CD14-positive monocyte (primary cell): ENCODE data around the gene TSBP1. TPM values are rescaled to one million over a fixed set of nuclear protein-coding genes. Genes with fewer than 3 reads are reported as not detected.
"Not testable (repeated sequence)": the region's sequence is repeated elsewhere in the genome, so short reads cannot be mapped to it uniquely, and the experiment has no call there.

ENCODE experiments used
- DNase-seq, 3 donors: peaks; one replicate each; pipeline ENCODE4 v3.0.0-alpha.2; 2011 to 2022
- H2AFZ ChIP-seq: 2 replicates; pipeline ENCODE4 v1.6.0; 2012; ENCODE audit warnings: mild to moderate bottlenecking, low read depth, low read length, inconsistent platforms; ENCODE audit not compliant: insufficient read depth, poor library complexity, severe bottlenecking
- H3K27ac ChIP-seq, 2 donors: 1 replicate in 1 of 2; 2 replicates in 1 of 2; pipeline ENCODE4 v1.5.1; 2012 to 2013; ENCODE audit warnings: low read length in 2 of 2, control low read depth in 1 of 2, inconsistent platforms in 1 of 2, low read depth in 1 of 2, mild to moderate bottlenecking in 1 of 2
- H3K27me3 ChIP-seq, 2 donors: one replicate each; pipeline versions ENCODE4 v1.6.0 to v1.6.1; 2011 to 2013; ENCODE audit warnings: low read length in 2 of 2; ENCODE audit not compliant: control insufficient read depth in 2 of 2, insufficient read depth in 2 of 2
- H3K36me3 ChIP-seq, 2 donors: replicated peaks in 1 of 2; 1 replicate in 1 of 2; 2 replicates in 1 of 2; pipeline versions ENCODE4 v1.5.1 to v1.6.1; 2012 to 2013; ENCODE audit warnings: low read length in 2 of 2, control low read depth in 1 of 2, inconsistent platforms in 1 of 2, mild to moderate bottlenecking in 1 of 2; ENCODE audit not compliant: insufficient read depth in 2 of 2, control insufficient read depth in 1 of 2
- H3K4me1 ChIP-seq, 2 donors: 1 replicate in 1 of 2; 2 replicates in 1 of 2; pipeline versions ENCODE4 v1.5.1 to v1.6.1; 2012 to 2013; ENCODE audit warnings: low read length in 2 of 2, control low read depth in 1 of 2, inconsistent platforms in 1 of 2, mild to moderate bottlenecking in 1 of 2, moderate library complexity in 1 of 2; ENCODE audit not compliant: insufficient read depth in 2 of 2, control insufficient read depth in 1 of 2
- H3K4me2 ChIP-seq: replicated peaks from 2 replicates; pipeline ENCODE3; 2012; ENCODE audit warnings: low read length, moderate library complexity, mild to moderate bottlenecking; ENCODE audit not compliant: poor library complexity, severe bottlenecking; ENCODE audit errors: extremely low read depth
- H3K4me3 ChIP-seq, 3 experiments: fragments of 200-600 bp in 1 of 3; sonication (generic) in 1 of 3; replicated peaks in 1 of 3; 1 replicate in 2 of 3; 2 replicates in 1 of 3; pipeline ENCODE4 v1.5.1; 2011 to 2013; ENCODE audit warnings: low read length in 3 of 3, mild to moderate bottlenecking in 3 of 3, control low read depth in 2 of 3, low read depth in 2 of 3, inconsistent platforms in 1 of 3, moderate library complexity in 1 of 3
- H3K79me2 ChIP-seq: 2 replicates; pipeline ENCODE4 v1.6.0; 2012; ENCODE audit warnings: mild to moderate bottlenecking, control low read depth, inconsistent platforms, low read length, moderate library complexity; ENCODE audit not compliant: insufficient read depth
- H3K9ac ChIP-seq: 2 replicates; pipeline ENCODE4 v1.6.0; 2017; ENCODE audit warnings: low read length, mild to moderate bottlenecking; ENCODE audit not compliant: insufficient read depth, poor library complexity, severe bottlenecking
- H3K9me3 ChIP-seq, 2 donors: replicated peaks in 1 of 2; 1 replicate in 1 of 2; 2 replicates in 1 of 2; pipeline versions ENCODE4 v1.5.1 to v1.6.1; 2012 to 2013; ENCODE audit warnings: low read length in 2 of 2, control low read depth in 1 of 2; ENCODE audit not compliant: control insufficient read depth in 1 of 2, insufficient read depth in 1 of 2
- H4K20me1 ChIP-seq: 2 replicates; pipeline ENCODE4 v1.6.0; 2012; ENCODE audit warnings: mild to moderate bottlenecking, low read length, control low read depth, moderate library complexity; ENCODE audit not compliant: insufficient read depth
- H3K27ac Mint-ChIP-seq, 7 donors: one replicate each; pipeline ENCODE4 v1.8.0; 2020; ENCODE audit warnings: mild to moderate bottlenecking in 7 of 7, mixed read lengths in 7 of 7, moderate library complexity in 6 of 7, inconsistent platforms in 2 of 7
- H3K27me3 Mint-ChIP-seq, 3 donors: one replicate each; pipeline ENCODE4 v1.8.0; 2021 to 2022; ENCODE audit warnings: low read depth in 3 of 3, mild to moderate bottlenecking in 3 of 3, mixed read lengths in 3 of 3, moderate library complexity in 3 of 3, inconsistent platforms in 1 of 3
- H3K36me3 Mint-ChIP-seq, 2 donors: one replicate each; pipeline ENCODE4 v1.8.0; 2020; ENCODE audit warnings: mixed read lengths in 2 of 2, inconsistent platforms in 1 of 2, mild to moderate bottlenecking in 1 of 2
- H3K4me1 Mint-ChIP-seq: one replicate; pipeline ENCODE4 v1.8.0; 2020; ENCODE audit warnings: mild to moderate bottlenecking, mixed read lengths
- H3K4me3 Mint-ChIP-seq, 2 donors: one replicate each; pipeline ENCODE4 v1.8.0; 2020; ENCODE audit warnings: mild to moderate bottlenecking in 2 of 2, mixed read lengths in 2 of 2, moderate library complexity in 1 of 2
- H3K9me3 Mint-ChIP-seq, 7 donors: one replicate each; pipeline ENCODE4 v1.8.0; 2020 to 2022; ENCODE audit warnings: mixed read lengths in 7 of 7, mild to moderate bottlenecking in 6 of 7, moderate library complexity in 6 of 7, inconsistent platforms in 2 of 7
- CTCF ChIP-seq: fragments of 200-600 bp; IDR thresholded peaks from one replicate; pipeline ENCODE4 v1.8.0; 2022; ENCODE audit warnings: antibody characterized with exemption, mild to moderate bottlenecking
- WGBS: methylation state at CpG from one replicate; pipeline ENCODE4 v1.1.5; 2013; ENCODE audit warnings: missing lambda C conversion rate; ENCODE audit not compliant: insufficient coverage; 5-methylcytosine and 5-hydroxymethylcytosine counted together
- intact Hi-C, 2 donors: fragments of 100-400 bp; cut with micrococcal nuclease; formaldehyde crosslinking; loops; one replicate each; pipeline versions ENCODE4 v1.15.0 to v1.15.1; 2023
- polyA plus RNA-seq, 3 donors: library from polyadenylated mRNA; depleted of rRNA in 1 of 3; unstranded in 2 of 3; stranded (reverse) in 1 of 3; fragments of 300-500 nt in 2 of 3; fragments of >200 nt in 1 of 3; fragmentation: Illumina TruSeq in 2 of 3; gene quantifications; 1 replicate in 2 of 3; 2 replicates in 1 of 3; pipeline ENCODE4 v1.2.3, GENCODE V29; 2012 to 2021

Gene TSBP1
- polyA plus RNA-seq, 3 donors: not detected

GRCh38 chr6:32358548-32358947 lies 13.2 kb downstream of the TSBP1 start:
- DNase-seq, H3K36me3 ChIP-seq, H3K27ac ChIP-seq, intact Hi-C loops, H3K4me2 ChIP-seq, H2AFZ ChIP-seq, H3K4me1 ChIP-seq, H3K9me3 ChIP-seq, H3K4me3 Mint-ChIP-seq, H4K20me1 ChIP-seq, H3K27me3 ChIP-seq, H3K27me3 Mint-ChIP-seq, H3K9ac ChIP-seq, H3K9me3 Mint-ChIP-seq, H3K27ac Mint-ChIP-seq, H3K36me3 Mint-ChIP-seq, H3K4me1 Mint-ChIP-seq, H3K79me2 ChIP-seq, H3K4me3 ChIP-seq: not testable (repeated sequence)
- no CpG with 5 or more reads among the region's 8 CpGs for WGBS

GRCh38 chr6:32355018-32355417 lies 16.7 kb downstream of the TSBP1 start:
- no peak for DNase-seq
- intact Hi-C loops: no loop called here
- Mint-ChIP-seq H3K4me1 (no peaks in the 10 kb centered on the region), H3K4me3 (no peak overlapping the region), H3K36me3 (no peaks in the 10 kb centered on the region), H3K27me3 (peaks cover 2 to 3% (median 3%) of the 10 kb centered on the region in 3 donors), H3K27ac (no peak overlapping the region), H3K9me3 (peaks cover 0 to 4% (median 0%) of the 10 kb centered on the region in 7 donors)
- Histone ChIP-seq H4K20me1 (no peaks in the 10 kb centered on the region), H3K4me3 (no peak overlapping the region), H3K4me2 (no peak overlapping the region), H3K4me1 (no peaks in the 10 kb centered on the region), H2AFZ (no peak overlapping the region), H3K9me3 (no peaks in the 10 kb centered on the region), H3K27me3 (no peaks in the 10 kb centered on the region), H3K27ac (no peak overlapping the region), H3K36me3 (no peaks in the 10 kb centered on the region), H3K9ac (no peak overlapping the region), H3K79me2 (no peaks in the 10 kb centered on the region)
- no CpG with 5 or more reads among the region's 1 CpG for WGBS
- TF ChIP-seq CTCF: no peak
